SU-DHL-6 (cell line): ENCODE measurements around the gene DMD.

Source experiments
- EZH2phosphoT487 ChIP-seq: fragments of 200-600 bp; sonication (generic), shearing (Covaris generic); conservative IDR thresholded peaks from 2 replicates; pipeline ENCODE4 v1.6.1; 2018; ENCODE audit warnings: mild to moderate bottlenecking, antibody characterized with exemption, low read length, moderate library complexity, mixed read lengths
- TF ChIP-seq, protein P1 (sequence below): fragments of 200-600 bp; sonication (generic); IDR thresholded peaks from one replicate; pipeline ENCODE4 v1.5.1; 2017; ENCODE audit warnings: antibody characterized with exemption, mild to moderate bottlenecking, low read length, moderate library complexity; ENCODE audit not compliant: insufficient read depth, poor library complexity, severe bottlenecking

DNA sequence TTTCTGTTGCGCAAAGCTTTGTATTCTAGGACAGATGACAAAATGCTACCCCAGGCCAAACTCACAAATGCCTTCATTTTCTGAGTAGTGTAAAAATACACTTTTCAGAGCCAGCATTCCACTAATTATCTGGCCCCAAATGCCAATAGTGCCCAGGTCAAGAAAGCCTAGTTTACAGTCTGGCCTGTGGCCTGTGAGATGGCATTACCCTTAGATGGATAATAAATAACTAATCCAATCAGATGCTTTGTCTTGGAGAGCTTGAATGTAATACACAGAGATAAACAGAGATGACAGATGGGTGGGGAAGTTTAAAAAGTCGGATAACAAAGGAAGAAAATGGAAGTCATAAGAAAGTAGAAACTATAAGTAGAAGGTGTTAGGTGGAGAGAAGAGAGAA is 1874.9 kb downstream of the DMD start:
- TF ChIP-seq, protein P1, sequence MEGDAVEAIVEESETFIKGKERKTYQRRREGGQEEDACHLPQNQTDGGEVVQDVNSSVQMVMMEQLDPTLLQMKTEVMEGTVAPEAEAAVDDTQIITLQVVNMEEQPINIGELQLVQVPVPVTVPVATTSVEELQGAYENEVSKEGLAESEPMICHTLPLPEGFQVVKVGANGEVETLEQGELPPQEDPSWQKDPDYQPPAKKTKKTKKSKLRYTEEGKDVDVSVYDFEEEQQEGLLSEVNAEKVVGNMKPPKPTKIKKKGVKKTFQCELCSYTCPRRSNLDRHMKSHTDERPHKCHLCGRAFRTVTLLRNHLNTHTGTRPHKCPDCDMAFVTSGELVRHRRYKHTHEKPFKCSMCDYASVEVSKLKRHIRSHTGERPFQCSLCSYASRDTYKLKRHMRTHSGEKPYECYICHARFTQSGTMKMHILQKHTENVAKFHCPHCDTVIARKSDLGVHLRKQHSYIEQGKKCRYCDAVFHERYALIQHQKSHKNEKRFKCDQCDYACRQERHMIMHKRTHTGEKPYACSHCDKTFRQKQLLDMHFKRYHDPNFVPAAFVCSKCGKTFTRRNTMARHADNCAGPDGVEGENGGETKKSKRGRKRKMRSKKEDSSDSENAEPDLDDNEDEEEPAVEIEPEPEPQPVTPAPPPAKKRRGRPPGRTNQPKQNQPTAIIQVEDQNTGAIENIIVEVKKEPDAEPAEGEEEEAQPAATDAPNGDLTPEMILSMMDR, result no peak
- TF ChIP-seq EZH2phosphoT487, result no peak
